Measurements from ENCODE around the gene TMEM174.

Gene TMEM174

GRCh38 chr5:73172951-73173350, at the start of gene TMEM174:
TSS of gene TMEM174 (plus strand) at chr5:73173193. CDS start at chr5:73173244, 51 bp downstream.
- no peak for DNase-seq

- DNase-seq: no peak
Measured at GRCh38 chr5:73125289-73125688, 47.7 kb upstream of the TMEM174 start.

DNA sequence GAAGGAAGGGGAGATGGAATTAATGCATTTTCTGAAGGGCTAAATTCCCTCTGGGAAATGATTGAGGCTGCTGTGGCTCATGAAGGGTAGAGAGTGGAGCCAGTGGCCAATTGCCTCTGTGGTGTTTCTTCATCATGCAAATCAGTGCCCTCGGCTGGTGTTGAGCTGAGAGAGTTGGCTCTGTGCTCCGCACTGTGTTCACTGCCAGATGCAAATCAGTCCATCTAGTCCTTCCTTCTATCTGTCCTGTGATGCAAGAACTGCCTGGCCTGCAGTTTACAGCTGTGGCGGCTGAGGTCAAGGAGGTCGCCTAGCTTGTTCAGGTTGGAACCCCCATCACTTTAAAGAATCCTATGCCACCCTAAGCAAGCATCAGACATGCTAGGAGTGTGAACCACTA, 46.6 kb upstream of the TMEM174 start:
- no peak for DNase-seq

DNA sequence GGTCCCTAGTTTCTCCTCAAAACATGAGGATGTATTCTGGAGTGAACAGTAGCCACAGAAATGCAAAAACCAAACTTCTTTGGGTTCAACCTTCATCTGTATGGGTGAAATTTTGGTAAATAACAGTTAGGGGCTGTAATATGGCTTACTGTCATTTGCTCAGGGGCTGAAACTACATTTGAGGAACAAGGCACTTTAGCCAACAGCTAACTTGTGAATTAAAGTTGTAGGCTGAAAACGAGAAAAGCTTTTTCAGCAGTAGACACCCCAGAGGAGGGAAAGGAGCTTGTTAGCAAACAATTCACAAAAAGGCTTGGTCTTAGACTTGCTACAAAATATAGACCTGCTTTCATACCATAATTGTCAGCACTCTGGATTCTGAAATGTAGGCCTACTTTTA, 46.0 kb upstream of the TMEM174 start:
- no peak for DNase-seq

DNA sequence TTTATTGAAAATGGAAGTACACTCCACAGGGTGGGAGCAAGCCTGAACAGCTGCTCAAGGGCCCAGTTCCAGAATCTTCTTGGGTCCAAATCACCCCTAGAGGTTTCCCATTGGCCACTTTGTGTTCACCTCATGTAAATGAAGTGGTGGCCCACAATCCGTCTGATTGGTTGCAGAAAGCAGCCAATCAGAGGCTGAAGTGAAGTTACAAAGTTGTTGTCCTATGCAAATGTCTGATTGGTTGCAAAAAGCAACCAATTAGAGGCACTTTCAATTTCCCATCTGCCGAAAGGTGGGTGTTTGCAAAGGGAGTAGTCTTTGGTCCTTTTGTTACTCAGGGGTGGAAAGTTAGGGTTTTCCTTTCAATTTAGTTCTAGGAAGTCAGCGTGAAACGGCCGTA, 43.9 kb upstream of the TMEM174 start:
- DNase-seq: no peak

- no peak for DNase-seq
Measured at GRCh38 chr5:73130811-73131210, 42.2 kb upstream of the TMEM174 start.

- no peak for DNase-seq
Measured at GRCh38 chr5:73131711-73132425, 41.1 kb upstream of the TMEM174 start.

DNA sequence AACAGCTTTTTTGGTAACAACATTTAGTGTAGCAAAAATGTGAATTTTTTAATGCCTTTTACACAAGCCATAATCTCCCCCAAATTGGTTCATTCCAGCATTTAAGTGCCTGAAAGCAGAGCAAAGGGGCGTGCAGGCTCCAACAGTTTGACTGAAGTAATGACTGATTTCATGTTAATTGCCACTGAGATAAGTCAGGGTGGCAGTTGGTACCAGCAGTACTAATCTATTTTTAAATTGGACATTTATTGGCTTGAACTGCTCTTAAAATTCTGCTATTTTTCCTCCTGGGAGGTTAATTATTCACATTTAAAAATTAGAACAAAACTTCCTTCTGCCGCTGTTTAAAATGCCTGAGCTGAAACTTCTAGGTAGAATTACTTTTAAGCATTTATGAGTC, 40.2 kb upstream of the TMEM174 start:
- DNase-seq: no peak

- no peak for DNase-seq
Measured at GRCh38 chr5:73135021-73135420, 38.0 kb upstream of the TMEM174 start.

DNA sequence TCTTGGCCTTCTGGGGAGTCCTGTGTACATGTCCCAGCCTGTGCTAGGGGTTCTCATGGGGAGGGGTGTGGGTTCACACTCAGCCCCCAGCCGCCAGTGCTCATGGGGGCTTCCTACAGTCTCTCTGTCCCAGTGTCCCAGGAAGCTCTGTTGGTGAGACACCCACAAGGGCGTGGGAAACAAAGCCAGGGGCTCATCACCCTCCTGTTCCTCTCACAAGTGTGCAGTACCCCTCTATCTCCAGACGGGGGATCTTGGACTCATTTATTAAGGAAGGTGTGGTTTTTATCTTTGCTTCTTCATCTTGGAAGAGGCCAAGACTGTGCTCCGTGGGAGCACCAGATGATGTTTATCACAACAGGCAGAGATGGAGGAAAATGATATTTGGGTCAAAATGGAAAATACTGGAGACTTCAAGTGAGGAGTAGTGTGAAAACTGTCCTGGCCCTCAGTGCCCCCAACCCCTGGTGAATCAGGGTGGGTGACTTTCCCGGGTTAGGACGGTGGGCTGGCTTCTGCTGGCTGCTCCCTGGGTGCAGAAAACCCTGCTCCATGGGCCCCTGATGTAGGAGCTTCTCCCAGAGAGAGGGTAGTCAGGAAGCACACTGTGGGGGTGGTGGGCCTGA, 37.5 kb upstream of the TMEM174 start:
- DNase-seq: no peak

- no peak for DNase-seq
Measured at GRCh38 chr5:73136055-73136562, 36.9 kb upstream of the TMEM174 start.

DNA sequence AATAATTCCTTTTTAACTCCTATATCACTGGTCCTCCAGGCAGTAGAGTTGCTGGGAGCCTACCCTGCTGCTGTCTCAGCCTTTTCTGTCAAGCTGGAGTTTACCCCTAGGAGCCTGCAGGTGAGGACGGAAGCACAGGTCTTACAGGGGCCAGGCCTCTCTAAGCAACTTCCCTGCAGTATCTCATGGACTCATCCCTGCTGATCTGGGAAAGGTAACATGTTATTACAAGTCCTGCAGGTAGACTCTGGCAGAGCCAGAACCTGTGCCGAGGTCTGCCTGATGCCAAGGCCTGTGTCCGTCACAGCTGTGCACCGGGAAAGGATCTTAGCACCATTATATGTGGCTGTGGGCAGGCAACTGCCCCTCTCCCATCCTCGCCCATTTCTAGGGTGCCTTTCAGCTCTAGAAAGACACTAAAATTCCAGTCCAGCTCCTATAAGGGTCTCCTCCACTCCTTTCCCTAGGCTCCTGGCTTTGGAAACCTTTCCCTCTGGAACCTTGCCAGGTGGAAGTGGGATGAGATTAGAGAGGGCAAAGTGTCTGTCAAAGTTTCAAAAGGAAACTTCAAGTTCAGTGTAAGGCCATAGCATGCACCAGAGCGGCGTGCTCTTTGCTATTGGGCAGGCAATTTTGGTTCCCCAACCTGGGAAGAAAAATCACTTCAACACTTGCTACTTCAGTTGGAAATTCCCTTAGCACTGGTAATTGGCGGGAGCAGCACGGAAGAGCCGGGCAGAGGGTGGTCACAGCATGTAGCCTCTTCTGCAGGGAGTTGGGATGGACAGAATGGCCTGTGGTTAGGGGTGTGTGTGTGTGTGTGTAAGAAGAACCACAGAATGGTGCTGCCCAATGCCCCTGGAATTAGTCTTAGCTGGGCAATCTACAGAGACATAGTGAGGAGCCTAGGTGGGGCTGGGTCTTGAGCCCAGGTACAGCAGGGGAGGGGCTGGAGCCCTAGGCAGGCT, 35.1 kb upstream of the TMEM174 start:
- no peak for DNase-seq

DNA sequence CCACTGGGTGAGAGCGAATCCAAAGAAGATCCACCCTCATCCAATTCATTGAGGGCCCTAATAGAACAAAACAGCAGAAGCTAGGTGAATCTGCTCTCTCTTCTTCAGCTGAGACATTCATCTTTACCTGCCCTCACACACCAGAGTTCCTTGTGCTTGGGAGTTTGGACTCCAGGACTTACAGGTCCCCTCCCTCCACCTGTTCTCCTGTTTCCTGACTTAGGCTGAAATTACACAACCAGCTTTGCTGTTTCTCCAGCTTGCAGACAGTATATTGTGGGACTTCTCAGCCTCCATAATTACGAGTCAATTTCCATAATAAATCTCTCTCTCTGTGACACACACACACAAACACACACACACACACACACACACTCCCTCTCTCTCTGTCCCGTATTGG, 33.5 kb upstream of the TMEM174 start:
- no peak for DNase-seq

GRCh38 chr5:73140801-73141200, 32.2 kb upstream of the TMEM174 start:
- no peak for DNase-seq

- DNase-seq: no peak
Measured at GRCh38 chr5:73142035-73142434, 31.0 kb upstream of the TMEM174 start.

- DNase-seq: no peak
Measured at GRCh38 chr5:73143716-73144115, 29.3 kb upstream of the TMEM174 start.

GRCh38 chr5:73149540-73149939, 23.5 kb upstream of the TMEM174 start:
- no peak for DNase-seq

GRCh38 chr5:73150876-73151275, 22.1 kb upstream of the TMEM174 start:
- DNase-seq: no peak

DNA sequence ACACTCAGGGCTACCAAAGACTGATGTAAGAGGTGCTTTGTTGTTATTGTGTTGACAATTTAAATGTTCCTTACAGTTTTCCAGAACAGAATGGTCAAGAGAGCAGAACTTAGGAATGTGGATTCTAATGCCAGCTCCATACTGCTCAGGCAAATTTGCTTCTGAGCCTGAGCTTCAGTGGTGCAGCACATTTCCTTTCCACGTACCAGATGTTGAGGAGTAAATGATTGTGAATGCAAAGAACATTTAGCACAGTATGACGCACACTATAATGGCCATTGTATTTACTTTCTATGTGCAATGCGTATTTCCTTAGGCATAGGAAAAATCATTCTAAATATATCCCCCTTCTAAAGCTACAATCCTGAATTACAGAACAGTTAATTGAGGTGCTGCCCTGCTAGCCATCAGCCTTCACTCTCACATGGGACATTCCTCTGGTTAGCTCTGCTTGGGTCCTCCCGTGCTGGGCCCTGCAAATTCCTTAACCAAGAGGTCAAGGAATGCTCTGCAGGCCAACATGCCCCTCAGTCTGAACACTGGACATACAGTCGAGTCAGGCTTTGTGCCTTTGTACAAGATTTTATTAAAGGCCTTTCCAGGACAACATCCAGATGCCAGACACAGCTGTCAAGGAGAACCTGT, 21.1 kb upstream of the TMEM174 start:
- DNase-seq: no peak

- no peak for DNase-seq
Measured at GRCh38 chr5:73152411-73153388, 20.3 kb upstream of the TMEM174 start.

DNA sequence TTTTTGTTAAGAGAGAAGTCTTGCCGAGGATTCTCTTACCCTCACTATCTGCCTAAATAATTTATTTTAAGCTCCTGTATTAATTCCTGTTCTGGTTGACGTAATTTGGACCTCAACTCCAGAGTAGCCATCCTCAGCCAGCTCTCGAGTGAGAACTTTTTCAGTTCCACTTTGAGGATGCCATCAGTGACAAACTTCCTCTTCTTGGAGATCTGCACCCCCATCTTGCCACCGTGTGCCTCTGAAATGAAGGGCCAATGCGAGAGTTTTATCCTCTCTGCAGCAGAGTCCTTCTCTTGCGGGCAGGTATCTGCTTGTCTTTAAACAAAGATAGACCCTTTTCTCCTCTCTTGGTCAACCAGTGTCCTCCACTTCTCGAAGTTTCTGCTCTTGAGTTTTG, 19.5 kb upstream of the TMEM174 start:
- DNase-seq: no peak

Data from stimulated activated CD8-positive, alpha-beta memory T cell treated with anti-CD3 and anti-CD28 coated beads, Interleukin-4, amount 100 ng/mL, for 48 hours (primary cell).